Adipocyte (in vitro differentiated cells): Measurements from ENCODE around the gene CACTIN.

ENCODE experiments used
- DNase-seq: peaks from one replicate; pipeline ENCODE4 v3.0.0-alpha.2; 2015; ENCODE audit warnings: low read depth
- H3K27me3 ChIP-seq: replicated peaks from 2 replicates; pipeline ENCODE4 v1.7.0; 2013; ENCODE audit warnings: mild to moderate bottlenecking, low read length, moderate library complexity; ENCODE audit not compliant: control insufficient read depth, insufficient read depth
- H3K36me3 ChIP-seq: 2 replicates; pipeline ENCODE4 v1.7.0; 2013; ENCODE audit warnings: low read length, mild to moderate bottlenecking, moderate library complexity; ENCODE audit not compliant: control insufficient read depth, insufficient read depth, severe bottlenecking
- H3K4me1 ChIP-seq: 2 replicates; pipeline ENCODE4 v1.7.0; 2013; ENCODE audit warnings: mild to moderate bottlenecking, low read length, moderate library complexity; ENCODE audit not compliant: control insufficient read depth, insufficient read depth
- H3K4me3 ChIP-seq: 2 replicates; pipeline ENCODE4 v1.7.0; 2013; ENCODE audit warnings: mild to moderate bottlenecking, low read length, moderate library complexity
- H3K9ac ChIP-seq: 2 replicates; pipeline ENCODE4 v1.7.0; 2013; ENCODE audit warnings: mild to moderate bottlenecking, low read length, moderate library complexity
- H3K9me3 ChIP-seq: 2 replicates; pipeline ENCODE4 v1.7.0; 2013; ENCODE audit warnings: mild to moderate bottlenecking, low read length, moderate library complexity; ENCODE audit not compliant: control insufficient read depth

Gene CACTIN

GRCh38 chr19:3626473-3627350 lies at the start of gene CACTIN:
Gene CACTIN, minus strand, starts transcription at chr19:3626790. Its CDS starts 28 bp downstream, at chr19:3626762.
- H3K36me3 ChIP-seq, result peaks cover 14% of the 10 kb centered on the region
- H3K4me1 ChIP-seq, result peaks cover 13% of the 10 kb centered on the region
- no peaks in the 10 kb centered on the region for H3K27me3 ChIP-seq
- peak; percentile 100 for DNase-seq
- peak within 1 kb of the TSS; percentile 91 for H3K9ac ChIP-seq
- H3K4me3 ChIP-seq, result peak within 1 kb of the TSS; percentile 91
- no peaks in the 10 kb centered on the region for H3K9me3 ChIP-seq

GRCh38 chr19:3674784-3675543 lies 48.4 kb upstream of the CACTIN start:
- no peak for DNase-seq
- Histone ChIP-seq H3K4me1 (peaks cover 19% of the 10 kb centered on the region), H3K9ac (no peak overlapping the region), H3K36me3 (peaks cover 2% of the 10 kb centered on the region), H3K4me3 (no peak overlapping the region), H3K27me3 (no peaks in the 10 kb centered on the region), H3K9me3 (no peaks in the 10 kb centered on the region)

- H3K4me3 ChIP-seq, result no peak overlapping the region
- peaks cover 19% of the 10 kb centered on the region for H3K4me1 ChIP-seq
- H3K27me3 ChIP-seq, result no peaks in the 10 kb centered on the region
- H3K9ac ChIP-seq, result no peak overlapping the region
- H3K9me3 ChIP-seq, result no peaks in the 10 kb centered on the region
- H3K36me3 ChIP-seq, result peaks cover 2% of the 10 kb centered on the region
- no peak for DNase-seq
Observed at GRCh38 chr19:3673506-3674439, 47.2 kb upstream of the CACTIN start.

GRCh38 chr19:3672993-3673392 lies 46.4 kb upstream of the CACTIN start:
- DNase-seq, result no peak
- no peak overlapping the region for H3K9ac ChIP-seq
- peaks cover 19% of the 10 kb centered on the region for H3K4me1 ChIP-seq
- H3K27me3 ChIP-seq, result no peaks in the 10 kb centered on the region
- H3K36me3 ChIP-seq, result peaks cover 2% of the 10 kb centered on the region
- H3K9me3 ChIP-seq, result no peaks in the 10 kb centered on the region
- no peak overlapping the region for H3K4me3 ChIP-seq

GRCh38 chr19:3672575-3672948 lies 46.0 kb upstream of the CACTIN start:
- Histone ChIP-seq H3K9ac (no peak overlapping the region), H3K36me3 (peaks cover 2% of the 10 kb centered on the region), H3K4me3 (no peak overlapping the region), H3K27me3 (no peaks in the 10 kb centered on the region), H3K4me1 (peaks cover 19% of the 10 kb centered on the region), H3K9me3 (no peaks in the 10 kb centered on the region)
- no peak for DNase-seq

- no peaks in the 10 kb centered on the region for H3K9me3 ChIP-seq
- H3K4me1 ChIP-seq, result peaks cover 19% of the 10 kb centered on the region
- peak overlapping the region; percentile 87 for H3K9ac ChIP-seq
- peak overlapping the region; percentile 63 for H3K4me3 ChIP-seq
- H3K27me3 ChIP-seq, result no peaks in the 10 kb centered on the region
- no peak for DNase-seq
- H3K36me3 ChIP-seq, result peaks cover 4% of the 10 kb centered on the region
Observed at GRCh38 chr19:3671680-3672574, 45.3 kb upstream of the CACTIN start.

- Histone ChIP-seq H3K4me3 (peak overlapping the region; percentile 63), H3K36me3 (peaks cover 4% of the 10 kb centered on the region), H3K27me3 (no peaks in the 10 kb centered on the region), H3K9me3 (no peaks in the 10 kb centered on the region), H3K4me1 (peaks cover 19% of the 10 kb centered on the region), H3K9ac (peak overlapping the region; percentile 87)
- peak; percentile 83 for DNase-seq
Observed at GRCh38 chr19:3670796-3671679, 44.4 kb upstream of the CACTIN start.

- H3K9ac ChIP-seq, result peak overlapping the region; percentile 87
- peaks cover 19% of the 10 kb centered on the region for H3K4me1 ChIP-seq
- DNase-seq, result peak; percentile 84
Observed at GRCh38 chr19:3669947-3670795, 43.6 kb upstream of the CACTIN start.

More at GRCh38 chr19:3669947-3670795, 43.6 kb upstream of the CACTIN start:
- Histone ChIP-seq H3K9me3 (no peaks in the 10 kb centered on the region), H3K4me3 (peak overlapping the region; percentile 63), H3K36me3 (peaks cover 4% of the 10 kb centered on the region), H3K27me3 (no peaks in the 10 kb centered on the region)
